Smooth muscle cell (in vitro differentiated cells): ENCODE data around the gene AJM1. TPM values are rescaled to one million over a fixed set of nuclear protein-coding genes. Genes with fewer than 3 reads are reported as not detected.
"Not testable (repeated sequence)": the region's sequence is repeated elsewhere in the genome, so short reads cannot be mapped to it uniquely, and the experiment has no call there.

Experiments used
- DNase-seq: peaks from one replicate; lab custom pipeline; 2025; ENCODE audit not compliant: unreplicated experiment; lab: John Stamatoyannopoulos, UW
- H2AFZ ChIP-seq: fragments of 200-600 bp; sonication (generic); 2 replicates; pipeline ENCODE4 v1.6.0; 2016; ENCODE audit warnings: antibody characterized with exemption, low read depth, mild to moderate bottlenecking
- H3F3A ChIP-seq: fragments of 200-600 bp; sonication (generic); 2 replicates; pipeline ENCODE4 v1.6.0; 2017; ENCODE audit warnings: antibody characterized with exemption, low read depth
- H3K27ac ChIP-seq: fragments of 200-600 bp; sonication (generic); 2 replicates; pipeline ENCODE4 v1.5.1; 2016; ENCODE audit warnings: low read depth, mild to moderate bottlenecking
- H3K27me3 ChIP-seq: fragments of 200-600 bp; sonication (generic); 2 replicates; pipeline ENCODE4 v1.6.1; 2016; ENCODE audit warnings: low read depth, mild to moderate bottlenecking
- H3K36me3 ChIP-seq: fragments of 200-600 bp; sonication (generic); 2 replicates; pipeline ENCODE4 v1.5.1; 2016; ENCODE audit warnings: low read depth
- H3K4me1 ChIP-seq: fragments of 200-600 bp; sonication (generic); 2 replicates; pipeline ENCODE4 v1.5.1; 2016; ENCODE audit warnings: low read depth
- H3K4me2 ChIP-seq: fragments of 200-600 bp; sonication (generic); 2 replicates; pipeline ENCODE4 v1.6.0; 2016; ENCODE audit warnings: mild to moderate bottlenecking
- H3K4me3 ChIP-seq: fragments of 200-600 bp; sonication (generic); 2 replicates; pipeline ENCODE4 v1.5.1; 2016; ENCODE audit warnings: mild to moderate bottlenecking
- H3K79me2 ChIP-seq: fragments of 200-600 bp; sonication (generic); 2 replicates; pipeline ENCODE4 v1.6.0; 2016; ENCODE audit warnings: low read depth, mild to moderate bottlenecking
- H3K9ac ChIP-seq: fragments of 200-600 bp; sonication (generic); 2 replicates; pipeline ENCODE4 v1.6.0; 2016; ENCODE audit warnings: low read depth
- H3K9me3 ChIP-seq: fragments of 200-600 bp; sonication (generic); replicated peaks from 2 replicates; pipeline ENCODE4 v1.5.1; 2016; ENCODE audit warnings: low read depth
- H4K20me1 ChIP-seq: fragments of 200-600 bp; sonication (generic); 2 replicates; pipeline ENCODE4 v1.6.0; 2016; ENCODE audit warnings: low read depth
- CTCF ChIP-seq: fragments of 200-600 bp; sonication (generic); IDR thresholded peaks from 2 replicates; pipeline ENCODE4 v1.5.1; 2017; ENCODE audit warnings: borderline replicate concordance, mild to moderate bottlenecking, antibody characterized with exemption; ENCODE audit not compliant: insufficient read depth, poor library complexity, severe bottlenecking
- WGBS: methylation state at CpG from one replicate; pipeline ENCODE4 v1.1.7; 2016; ENCODE audit warnings: low lambda C conversion rate; 5-methylcytosine and 5-hydroxymethylcytosine counted together
- polyA plus RNA-seq: library from polyadenylated mRNA; unstranded; fragments of >200 nt; fragmentation: Nextera tagmentation; extraction: Ambion mirVana; gene quantifications from 2 replicates; pipeline ENCODE4 v1.2.1, GENCODE V29; 2016
- total RNA-seq: library from RNA; depleted of rRNA; stranded (reverse); fragments of >200 nt; gene quantifications from 2 replicates; pipeline ENCODE4 v1.2.3, GENCODE V29; 2014

The AJM1 gene
- total and polyA plus RNA-seq, 2 experiments from 2014 or later = 1.8 to 2.9 TPM

GRCh38 chr9:136831002-136831719 is 11.1 kb upstream of the AJM1 start:
- no peak for DNase-seq
- Histone ChIP-seq H3K36me3 (no peaks in the 10 kb centered on the region), H3K4me1 (no peaks in the 10 kb centered on the region), H3F3A (peaks cover 8% of the 10 kb centered on the region), H3K27ac (no peak overlapping the region), H3K27me3 (no peaks in the 10 kb centered on the region), H3K4me3 (no peak overlapping the region), H3K79me2 (no peaks in the 10 kb centered on the region), H4K20me1 (peaks cover 11% of the 10 kb centered on the region), H2AFZ (no peak overlapping the region), H3K9ac (no peak overlapping the region), H3K4me2 (no peak overlapping the region), H3K9me3 (no peaks in the 10 kb centered on the region)
- 96% methylated on average over 28 of the region's 30 CpGs for WGBS
- TF ChIP-seq CTCF = no peak

GRCh38 chr9:136831720-136832104 is 10.6 kb upstream of the AJM1 start:
- Histone ChIP-seq H2AFZ (no peak overlapping the region), H3K27ac (no peak overlapping the region), H3K4me3 (no peak overlapping the region), H3K36me3 (no peaks in the 10 kb centered on the region), H3K4me1 (no peaks in the 10 kb centered on the region), H3K79me2 (no peaks in the 10 kb centered on the region), H3K27me3 (no peaks in the 10 kb centered on the region), H3K9me3 (no peaks in the 10 kb centered on the region), H3F3A (peaks cover 12% of the 10 kb centered on the region), H3K9ac (no peak overlapping the region), H4K20me1 (peaks cover 8% of the 10 kb centered on the region), H3K4me2 (no peak overlapping the region)
- no peak for DNase-seq
- 98% methylated on average over 14 of the region's 23 CpGs for WGBS
- TF ChIP-seq CTCF = no peak

GRCh38 chr9:136832581-136832980 is 9.7 kb upstream of the AJM1 start:
- Histone ChIP-seq H3K9ac (no peak overlapping the region), H3K4me1 (no peaks in the 10 kb centered on the region), H3K4me3 (no peak overlapping the region), H4K20me1 (peaks cover 8% of the 10 kb centered on the region), H3K27ac (no peak overlapping the region), H3F3A (peaks cover 12% of the 10 kb centered on the region), H3K9me3 (no peaks in the 10 kb centered on the region), H3K4me2 (no peak overlapping the region), H3K27me3 (no peaks in the 10 kb centered on the region), H3K36me3 (no peaks in the 10 kb centered on the region), H2AFZ (no peak overlapping the region), H3K79me2 (no peaks in the 10 kb centered on the region)
- no peak for TF ChIP-seq CTCF
- 93% methylated on average over 9 of the region's 9 CpGs for WGBS
- DNase-seq = no peak

- not testable (repeated sequence) for DNase-seq, H3K4me1 ChIP-seq, H3K4me2 ChIP-seq, H4K20me1 ChIP-seq, H3K9ac ChIP-seq, H3K36me3 ChIP-seq, H3K27me3 ChIP-seq, H3K79me2 ChIP-seq, H3K9me3 ChIP-seq, H3K4me3 ChIP-seq, H3K27ac ChIP-seq, H2AFZ ChIP-seq
- peaks cover 12% of the 10 kb centered on the region for H3F3A ChIP-seq
- WGBS = 94% methylated on average over 16 of the region's 16 CpGs
Observed at GRCh38 chr9:136833381-136834048, 8.8 kb upstream of the AJM1 start.
